Upper lobe of right lung (tissue), 1 donor: ENCODE measurements around the gene RAPGEF3. TPM values are rescaled to one million over a fixed set of nuclear protein-coding genes. Genes with fewer than 3 reads are reported as not detected.
A peak's percentile ranks its signal among the peaks of the same experiment; 100 is the strongest.

Source experiments
- ATAC-seq: fragments of 200-7000 bp; cut with Tn5 transposase; one replicate; pipeline ENCODE4 v1.9.1; 2020; ENCODE audit warnings: mild to moderate bottlenecking, moderate library complexity
- DNase-seq: peaks from one replicate; pipeline ENCODE4 v3.0.0-alpha.2; 2020
- H3K27ac ChIP-seq: fragments of 200-600 bp; one replicate; pipeline ENCODE4 v1.8.0; 2022
- H3K27me3 ChIP-seq: fragments of 200-600 bp; one replicate; pipeline ENCODE4 v1.8.0; 2022; ENCODE audit warnings: mild to moderate bottlenecking
- H3K36me3 ChIP-seq: fragments of 200-600 bp; one replicate; pipeline ENCODE4 v1.8.0; 2022
- H3K4me1 ChIP-seq: fragments of 200-600 bp; one replicate; pipeline ENCODE4 v1.8.0; 2022
- H3K4me3 ChIP-seq: fragments of 200-600 bp; one replicate; pipeline ENCODE4 v1.8.0; 2022; ENCODE audit warnings: mild to moderate bottlenecking
- H3K9me3 ChIP-seq: fragments of 200-600 bp; one replicate; pipeline ENCODE4 v1.8.0; 2022
- intact Hi-C: fragments of 100-400 bp; cut with DNase I; formaldehyde crosslinking; loops from one replicate; pipeline ENCODE4 v1.11.0; 2022
- total RNA-seq: library from RNA; stranded (reverse); fragmentation: NEBNext Ultra II Directional; extraction: Animal tissue kit (Norgen Biotek cat#: 25700); gene quantifications from one replicate; pipeline ENCODE4 v1.2.1, GENCODE V29; 2021
- TF ChIP-seq, protein P1 (sequence below): fragments of 200-600 bp; IDR thresholded peaks from one replicate; pipeline ENCODE4 v1.8.0; 2022; ENCODE audit warnings: antibody characterized with exemption
- donor health status: DM: no; HTN: yes; CAD: no; lungs with severe emphysema.

RAPGEF3 gene
- total RNA-seq, 1 donor from 2014 or later: 69.6 TPM

GRCh38 chr12:47785036-47785886 is 26.6 kb upstream of the RAPGEF3 start:
- ATAC-seq (no peak), DNase-seq (no peak)
- peaks cover 88% of the 10 kb centered on the region for H3K36me3 ChIP-seq
- H3K27me3 ChIP-seq: no peaks in the 10 kb centered on the region
- H3K9me3 ChIP-seq: no peaks in the 10 kb centered on the region
- no peak overlapping the region for H3K27ac ChIP-seq
- H3K4me1 ChIP-seq: no peaks in the 10 kb centered on the region
- H3K4me3 ChIP-seq: no peak overlapping the region
- TF ChIP-seq, protein P1, sequence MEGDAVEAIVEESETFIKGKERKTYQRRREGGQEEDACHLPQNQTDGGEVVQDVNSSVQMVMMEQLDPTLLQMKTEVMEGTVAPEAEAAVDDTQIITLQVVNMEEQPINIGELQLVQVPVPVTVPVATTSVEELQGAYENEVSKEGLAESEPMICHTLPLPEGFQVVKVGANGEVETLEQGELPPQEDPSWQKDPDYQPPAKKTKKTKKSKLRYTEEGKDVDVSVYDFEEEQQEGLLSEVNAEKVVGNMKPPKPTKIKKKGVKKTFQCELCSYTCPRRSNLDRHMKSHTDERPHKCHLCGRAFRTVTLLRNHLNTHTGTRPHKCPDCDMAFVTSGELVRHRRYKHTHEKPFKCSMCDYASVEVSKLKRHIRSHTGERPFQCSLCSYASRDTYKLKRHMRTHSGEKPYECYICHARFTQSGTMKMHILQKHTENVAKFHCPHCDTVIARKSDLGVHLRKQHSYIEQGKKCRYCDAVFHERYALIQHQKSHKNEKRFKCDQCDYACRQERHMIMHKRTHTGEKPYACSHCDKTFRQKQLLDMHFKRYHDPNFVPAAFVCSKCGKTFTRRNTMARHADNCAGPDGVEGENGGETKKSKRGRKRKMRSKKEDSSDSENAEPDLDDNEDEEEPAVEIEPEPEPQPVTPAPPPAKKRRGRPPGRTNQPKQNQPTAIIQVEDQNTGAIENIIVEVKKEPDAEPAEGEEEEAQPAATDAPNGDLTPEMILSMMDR: no peak
- intact Hi-C loops: no loop called here

- intact Hi-C loops: no loop called here
- Histone ChIP-seq H3K9me3 (no peaks in the 10 kb centered on the region), H3K36me3 (peaks cover 78% of the 10 kb centered on the region), H3K4me1 (peaks cover under 1% of the 10 kb centered on the region), H3K27me3 (no peaks in the 10 kb centered on the region), H3K4me3 (no peak overlapping the region), H3K27ac (no peak overlapping the region)
- DNase-seq (no peak), ATAC-seq (no peak)
- TF ChIP-seq, protein P1: no peak
Observed at GRCh38 chr12:47783821-47784819, 25.4 kb upstream of the RAPGEF3 start.

DNA sequence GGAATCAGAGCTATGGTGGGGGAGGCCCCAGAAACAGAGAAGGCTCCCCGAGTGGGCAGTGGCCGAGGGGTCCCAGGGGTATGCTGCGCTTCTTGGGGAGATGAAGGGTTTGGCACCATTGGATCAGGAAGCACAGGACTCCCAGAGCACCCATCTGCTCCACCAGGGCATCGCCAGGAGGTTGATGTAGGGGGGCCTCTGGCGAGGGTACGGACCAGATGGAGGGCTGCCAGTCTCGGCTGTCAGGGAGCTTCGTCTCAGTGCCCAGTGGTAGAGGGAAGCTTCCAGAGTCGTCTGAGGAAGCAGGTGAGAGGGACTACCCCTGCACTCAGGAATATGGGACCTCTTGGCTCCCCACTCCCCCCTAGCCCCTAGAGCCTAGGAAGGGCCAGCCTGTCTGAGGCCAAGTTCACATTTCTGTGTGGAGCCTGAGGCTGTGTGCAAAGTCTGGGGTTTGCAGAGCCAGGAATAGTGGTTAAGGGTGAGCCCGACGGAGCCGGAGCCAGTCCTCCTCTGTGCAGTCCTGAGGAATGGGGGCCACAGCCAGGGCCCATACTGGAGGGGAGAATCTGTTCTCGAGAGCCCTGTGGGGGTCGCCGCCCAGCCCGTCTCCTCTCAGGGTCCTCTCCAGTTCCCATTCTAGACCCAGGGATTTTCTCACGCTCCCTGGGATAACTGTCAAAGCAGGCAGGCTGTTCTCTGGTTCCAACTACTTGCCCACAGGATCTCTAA is 24.5 kb upstream of the RAPGEF3 start:
- H3K27ac ChIP-seq: no peak overlapping the region
- DNase-seq: no peak
- no peak overlapping the region for H3K4me3 ChIP-seq
- peaks cover 68% of the 10 kb centered on the region for H3K36me3 ChIP-seq
- TF ChIP-seq, protein P1: no peak
- H3K27me3 ChIP-seq: no peaks in the 10 kb centered on the region
- no peak for ATAC-seq
- peaks cover 9% of the 10 kb centered on the region for H3K4me1 ChIP-seq
- H3K9me3 ChIP-seq: no peaks in the 10 kb centered on the region
- intact Hi-C loops: no loop called here

DNA sequence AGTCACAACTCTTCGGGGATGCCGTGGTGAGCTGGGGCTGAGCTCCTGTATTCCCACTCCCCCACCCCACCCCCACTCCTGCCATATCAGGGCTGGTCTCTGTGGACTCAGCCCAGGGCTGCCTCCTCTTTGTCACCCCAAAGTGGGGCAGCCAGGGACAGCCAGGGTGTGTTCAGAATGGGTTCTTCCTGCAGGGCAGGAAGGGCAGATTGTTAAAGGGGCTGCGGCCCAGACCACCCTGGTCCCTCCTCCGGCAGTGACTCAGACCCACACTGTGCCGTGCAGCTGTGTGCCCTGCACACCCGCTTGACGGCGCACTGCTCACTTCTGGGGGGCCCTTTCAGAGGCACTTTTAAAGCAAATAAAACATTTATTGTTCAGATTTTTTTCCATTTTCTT is 23.7 kb upstream of the RAPGEF3 start:
- Histone ChIP-seq H3K9me3 (no peaks in the 10 kb centered on the region), H3K4me1 (peaks cover 17% of the 10 kb centered on the region), H3K27me3 (no peaks in the 10 kb centered on the region), H3K36me3 (peaks cover 60% of the 10 kb centered on the region), H3K27ac (no peak overlapping the region), H3K4me3 (no peak overlapping the region)
- ATAC-seq: no peak
- DNase-seq: peak; percentile 57
- TF ChIP-seq, protein P1: no peak
- intact Hi-C loops: no loop called here
